Central memory CD8-positive, alpha-beta T cell (primary cell): ENCODE data around the gene TBX4.
"Not testable (repeated sequence)": the region's sequence is repeated elsewhere in the genome, so short reads cannot be mapped to it uniquely, and the experiment has no call there.

ENCODE experiments used
- ATAC-seq: fragments of 150-1000 bp; cut with Tn5 transposase; replicated peaks from 2 replicates; pipeline ENCODE4 v1.10.0; 2022; ENCODE audit warnings: mild to moderate bottlenecking, moderate FRiP score, moderate number of reproducible peaks; ENCODE audit not compliant: poor library complexity, severe bottlenecking; ENCODE audit errors: extremely low read depth
- DNase-seq, 2 donors: peaks; one replicate each; pipeline ENCODE4 v3.0.0; 2021; ENCODE audit warnings: low spot score in 2 of 2
- H3K27ac Mint-ChIP-seq: one replicate; pipeline ENCODE4 v1.8.0; 2022; ENCODE audit warnings: low read depth, mild to moderate bottlenecking, moderate library complexity, mixed read lengths
- H3K27me3 Mint-ChIP-seq: one replicate; pipeline ENCODE4 v1.8.0; 2022; ENCODE audit warnings: mixed read lengths
- H3K36me3 Mint-ChIP-seq: one replicate; pipeline ENCODE4 v1.8.0; 2022; ENCODE audit warnings: mild to moderate bottlenecking, moderate library complexity, mixed read lengths; ENCODE audit not compliant: insufficient read depth
- H3K4me1 Mint-ChIP-seq: one replicate; pipeline ENCODE4 v1.8.0; 2022; ENCODE audit warnings: mixed read lengths
- H3K4me3 Mint-ChIP-seq: one replicate; pipeline ENCODE4 v1.8.0; 2022; ENCODE audit warnings: mild to moderate bottlenecking, moderate library complexity, mixed read lengths
- H3K9me3 Mint-ChIP-seq: one replicate; pipeline ENCODE4 v1.8.0; 2022; ENCODE audit warnings: mixed read lengths

TBX4 gene

DNA sequence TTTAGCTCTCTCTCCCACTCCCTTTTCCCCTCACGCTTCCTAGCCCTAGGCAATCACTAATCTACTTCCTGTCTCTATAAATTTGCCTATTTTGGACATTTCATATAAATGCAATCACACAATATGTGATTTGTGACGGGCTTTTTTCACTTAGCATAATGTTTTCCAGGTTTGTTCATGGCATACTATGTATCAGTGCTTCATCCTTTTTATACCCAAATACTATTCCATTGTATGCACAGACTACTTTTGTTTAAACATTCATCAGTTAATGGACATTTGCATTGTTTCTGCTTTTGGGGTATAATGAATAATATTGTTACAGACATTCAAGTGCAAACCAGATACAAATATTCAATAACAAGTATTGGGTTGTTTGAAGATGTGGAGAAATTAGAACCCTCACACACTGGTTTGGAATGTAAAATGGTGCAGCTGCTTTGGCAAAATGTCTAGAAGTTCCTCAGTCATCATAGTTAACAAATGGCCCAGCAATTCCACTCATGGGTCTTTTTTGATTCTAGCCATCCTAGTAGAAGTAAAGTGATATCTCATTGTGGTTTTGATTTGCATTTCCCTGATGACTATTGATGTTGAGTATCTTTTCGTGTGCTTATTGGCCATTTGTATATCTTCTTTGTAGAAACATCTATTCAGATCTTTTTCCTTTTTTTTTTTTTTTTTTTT lies 67.7 kb downstream of the TBX4 start:
- H3K9me3 Mint-ChIP-seq = no peaks in the 10 kb centered on the region
- DNase-seq (no peak), ATAC-seq (no peak)
- no peak overlapping the region for H3K4me3 Mint-ChIP-seq
- no peaks in the 10 kb centered on the region for H3K4me1 Mint-ChIP-seq
- H3K36me3 Mint-ChIP-seq = peaks cover 2% of the 10 kb centered on the region
- peaks cover 38% of the 10 kb centered on the region for H3K27me3 Mint-ChIP-seq
- H3K27ac Mint-ChIP-seq = no peak overlapping the region

- Mint-ChIP-seq H3K4me3 (no peak overlapping the region), H3K27ac (no peak overlapping the region), H3K27me3 (peaks cover 48% of the 10 kb centered on the region), H3K4me1 (no peaks in the 10 kb centered on the region), H3K9me3 (no peaks in the 10 kb centered on the region), H3K36me3 (peaks cover 2% of the 10 kb centered on the region)
- ATAC-seq (no peak), DNase-seq (no peak)
Measured at GRCh38 chr17:61520897-61521296, 68.7 kb downstream of the TBX4 start.

- Mint-ChIP-seq H3K36me3 (peaks cover 2% of the 10 kb centered on the region), H3K9me3 (no peaks in the 10 kb centered on the region), H3K27ac (no peak overlapping the region), H3K4me1 (no peaks in the 10 kb centered on the region), H3K4me3 (no peak overlapping the region), H3K27me3 (peaks cover 60% of the 10 kb centered on the region)
- no peak for DNase-seq
- no peak for ATAC-seq
Measured at GRCh38 chr17:61522088-61522487, 69.9 kb downstream of the TBX4 start.

DNA sequence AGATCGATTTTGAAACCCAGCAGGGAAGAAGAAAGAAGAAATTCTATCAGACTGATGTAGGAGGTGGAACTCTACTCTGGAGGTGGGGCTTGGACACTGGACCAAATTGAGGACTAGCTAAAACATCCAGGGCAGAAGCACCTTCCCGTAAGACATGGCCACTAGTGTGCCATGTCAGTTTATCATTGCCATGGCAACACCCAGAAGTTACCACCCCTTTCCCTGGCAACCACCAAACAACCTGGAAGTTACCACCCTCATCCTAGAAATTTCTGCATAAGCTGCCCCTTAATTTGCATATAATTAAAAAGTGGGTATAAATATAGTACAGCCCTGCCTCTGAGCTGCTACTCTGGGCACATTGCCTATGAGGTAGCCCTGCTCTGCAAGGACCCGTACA lies 72.1 kb downstream of the TBX4 start:
- H3K36me3 Mint-ChIP-seq = peaks cover 3% of the 10 kb centered on the region
- ATAC-seq = no peak
- H3K27ac Mint-ChIP-seq = no peak overlapping the region
- DNase-seq = no peak
- H3K4me1 Mint-ChIP-seq = no peaks in the 10 kb centered on the region
- H3K27me3 Mint-ChIP-seq = peaks cover 63% of the 10 kb centered on the region
- no peak overlapping the region for H3K4me3 Mint-ChIP-seq
- H3K9me3 Mint-ChIP-seq = no peaks in the 10 kb centered on the region

DNA sequence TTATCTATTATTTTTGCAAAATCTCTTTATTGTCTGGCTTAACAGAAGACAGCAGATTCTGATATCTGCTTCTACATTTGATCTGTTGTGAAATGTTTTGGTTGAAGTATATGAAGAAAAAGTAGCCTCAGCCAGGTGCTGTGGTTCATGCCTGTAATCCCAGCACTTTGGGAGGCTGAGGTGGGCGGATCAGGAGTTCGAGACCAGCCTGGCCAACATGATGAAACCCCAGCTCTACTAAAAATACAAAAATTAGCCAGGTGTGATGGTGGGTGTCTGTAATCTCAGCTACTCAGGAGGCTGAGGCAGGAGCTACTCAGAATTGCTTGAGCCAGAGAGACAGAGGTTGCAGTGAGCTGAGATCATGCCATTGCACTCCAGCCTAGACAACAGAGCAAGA lies 75.2 kb downstream of the TBX4 start:
- H3K4me1 Mint-ChIP-seq, H3K27ac Mint-ChIP-seq, DNase-seq, H3K36me3 Mint-ChIP-seq, ATAC-seq, H3K4me3 Mint-ChIP-seq, H3K9me3 Mint-ChIP-seq: not testable (repeated sequence)
- H3K27me3 Mint-ChIP-seq = peaks cover 48% of the 10 kb centered on the region

- H3K27ac Mint-ChIP-seq = no peak overlapping the region
Measured at GRCh38 chr17:61528171-61528570, 75.9 kb downstream of the TBX4 start.

GRCh38 chr17:61531223-61531622 lies 79.0 kb downstream of the TBX4 start:
- DNase-seq (no peak), ATAC-seq (no peak)
- Mint-ChIP-seq H3K27me3 (peaks cover 12% of the 10 kb centered on the region), H3K4me3 (no peak overlapping the region), H3K4me1 (peaks cover 2% of the 10 kb centered on the region), H3K27ac (no peak overlapping the region), H3K9me3 (no peaks in the 10 kb centered on the region), H3K36me3 (peaks cover 1% of the 10 kb centered on the region)

More at GRCh38 chr17:61528171-61528570, 75.9 kb downstream of the TBX4 start:
- Mint-ChIP-seq H3K4me3 (no peak overlapping the region), H3K27me3 (peaks cover 41% of the 10 kb centered on the region), H3K36me3 (peaks cover 3% of the 10 kb centered on the region), H3K9me3 (no peaks in the 10 kb centered on the region), H3K4me1 (no peaks in the 10 kb centered on the region)
- DNase-seq = no peak
- no peak for ATAC-seq

DNA sequence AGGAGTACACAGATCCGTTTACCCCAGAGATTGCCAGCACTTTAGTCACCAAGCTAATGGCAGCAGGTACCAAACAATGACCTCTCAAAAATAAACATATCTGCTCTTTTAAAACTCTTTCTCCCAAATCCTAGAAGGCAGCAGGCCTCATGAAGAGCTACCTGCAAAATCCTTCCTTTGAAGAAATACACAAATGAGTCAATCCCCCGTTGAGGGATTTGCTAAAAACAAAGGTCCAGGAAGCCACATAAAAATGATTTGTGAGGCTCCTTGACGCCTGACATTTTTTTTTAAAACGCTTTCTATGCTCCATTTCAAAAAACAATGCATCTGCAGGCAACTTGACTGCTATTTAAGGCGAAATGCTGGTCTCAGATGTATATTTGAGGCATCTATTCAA lies 80.6 kb downstream of the TBX4 start:
- no peaks in the 10 kb centered on the region for H3K27me3 Mint-ChIP-seq
- no peaks in the 10 kb centered on the region for H3K36me3 Mint-ChIP-seq
- H3K4me3 Mint-ChIP-seq = no peak overlapping the region
- no peaks in the 10 kb centered on the region for H3K9me3 Mint-ChIP-seq
- ATAC-seq (no peak), DNase-seq (no peak)
- peaks cover 5% of the 10 kb centered on the region for H3K4me1 Mint-ChIP-seq
- no peak overlapping the region for H3K27ac Mint-ChIP-seq

GRCh38 chr17:61533797-61534196 lies 81.6 kb downstream of the TBX4 start:
- peaks cover 5% of the 10 kb centered on the region for H3K4me1 Mint-ChIP-seq
- no peak for ATAC-seq
- no peaks in the 10 kb centered on the region for H3K9me3 Mint-ChIP-seq
- H3K4me3 Mint-ChIP-seq = no peak overlapping the region
- no peaks in the 10 kb centered on the region for H3K36me3 Mint-ChIP-seq
- no peak for DNase-seq
- H3K27me3 Mint-ChIP-seq = no peaks in the 10 kb centered on the region
- H3K27ac Mint-ChIP-seq = no peak overlapping the region

DNA sequence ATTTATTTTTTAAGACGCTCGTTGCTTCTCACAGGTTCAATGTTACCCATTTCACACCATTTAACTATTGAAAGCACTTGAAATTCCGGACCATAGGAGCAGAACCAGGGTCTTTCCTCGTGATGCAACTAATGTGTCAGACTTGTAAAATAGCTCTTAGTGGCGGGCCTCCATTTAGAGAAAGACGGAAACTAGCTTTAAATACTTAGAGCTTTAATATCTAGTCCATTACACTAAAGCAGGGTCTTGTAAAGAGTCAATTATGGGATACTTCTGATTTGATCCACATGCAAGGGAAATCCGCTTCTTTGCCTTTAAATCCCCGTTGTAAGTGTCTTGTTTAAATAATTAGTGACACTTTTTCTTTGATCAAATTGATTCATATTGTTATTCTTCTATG lies 82.2 kb downstream of the TBX4 start:
- Mint-ChIP-seq H3K4me3 (no peak overlapping the region), H3K9me3 (no peaks in the 10 kb centered on the region), H3K27ac (no peak overlapping the region), H3K4me1 (peaks cover 5% of the 10 kb centered on the region), H3K27me3 (no peaks in the 10 kb centered on the region), H3K36me3 (no peaks in the 10 kb centered on the region)
- DNase-seq = no peak
- ATAC-seq = no peak
